Osteocyte (in vitro differentiated cells): ENCODE data around the gene NTRK2. TPM values are rescaled to one million over a fixed set of nuclear protein-coding genes. Genes with fewer than 3 reads are reported as not detected.

Experiments used
- DNase-seq: peaks from one replicate; pipeline ENCODE4 v3.0.0; 2021; ENCODE audit warnings: mixed read lengths; ENCODE audit not compliant: unreplicated experiment; ENCODE audit errors: extremely low spot score
- H3K27ac Mint-ChIP-seq: one replicate; pipeline ENCODE4 v1.8.0; 2021; ENCODE audit warnings: mild to moderate bottlenecking, mixed read lengths; ENCODE audit not compliant: unreplicated experiment
- H3K27me3 Mint-ChIP-seq: one replicate; pipeline ENCODE4 v1.8.0; 2021; ENCODE audit warnings: mixed read lengths; ENCODE audit not compliant: unreplicated experiment
- H3K36me3 Mint-ChIP-seq: one replicate; pipeline ENCODE4 v1.8.0; 2021; ENCODE audit warnings: mixed read lengths; ENCODE audit not compliant: unreplicated experiment
- H3K4me1 Mint-ChIP-seq: one replicate; pipeline ENCODE4 v1.8.0; 2021; ENCODE audit warnings: mixed read lengths; ENCODE audit not compliant: unreplicated experiment
- H3K4me3 Mint-ChIP-seq: one replicate; pipeline ENCODE4 v1.8.0; 2021; ENCODE audit warnings: mild to moderate bottlenecking, moderate library complexity, mixed read lengths; ENCODE audit not compliant: unreplicated experiment
- H3K9me3 Mint-ChIP-seq: one replicate; pipeline ENCODE4 v1.8.0; 2021; ENCODE audit warnings: mixed read lengths; ENCODE audit not compliant: unreplicated experiment
- CTCF ChIP-seq: fragments of 200-600 bp; sonication (generic); IDR thresholded peaks from 2 replicates; pipeline ENCODE4 v1.5.0; 2021; ENCODE audit warnings: antibody characterized with exemption, mild to moderate bottlenecking, moderate library complexity
- total RNA-seq: library from RNA; stranded (reverse); gene quantifications from 2 replicates; pipeline ENCODE4 v1.2.1, GENCODE V29; 2021

NTRK2 gene
- total RNA-seq, 1 donor from 2014 or later, result 29.4 TPM

- Mint-ChIP-seq H3K4me3 (no peak overlapping the region), H3K27ac (no peak overlapping the region), H3K27me3 (no peaks in the 10 kb centered on the region), H3K4me1 (peaks cover 31% of the 10 kb centered on the region), H3K9me3 (peaks cover 5% of the 10 kb centered on the region), H3K36me3 (no peaks in the 10 kb centered on the region)
- DNase-seq, result no peak
- TF ChIP-seq CTCF, result no peak
These were observed 283.8 kb downstream of the NTRK2 start for GRCh38 chr9:84953252-84953773.

GRCh38 chr9:84953797-84954705, 284.5 kb downstream of the NTRK2 start:
- H3K9me3 Mint-ChIP-seq, result peaks cover 5% of the 10 kb centered on the region
- H3K4me3 Mint-ChIP-seq, result no peak overlapping the region
- H3K27ac Mint-ChIP-seq, result no peak overlapping the region
- peak; percentile 93 for DNase-seq
- no peaks in the 10 kb centered on the region for H3K36me3 Mint-ChIP-seq
- H3K27me3 Mint-ChIP-seq, result no peaks in the 10 kb centered on the region
- peak; percentile 97 for TF ChIP-seq CTCF
- H3K4me1 Mint-ChIP-seq, result peaks cover 31% of the 10 kb centered on the region

- peaks cover 31% of the 10 kb centered on the region for H3K4me1 Mint-ChIP-seq
- DNase-seq, result no peak
- no peak for TF ChIP-seq CTCF
- no peaks in the 10 kb centered on the region for H3K27me3 Mint-ChIP-seq
- no peaks in the 10 kb centered on the region for H3K36me3 Mint-ChIP-seq
- H3K4me3 Mint-ChIP-seq, result no peak overlapping the region
- H3K9me3 Mint-ChIP-seq, result peaks cover 5% of the 10 kb centered on the region
- H3K27ac Mint-ChIP-seq, result no peak overlapping the region
These were observed 285.6 kb downstream of the NTRK2 start for GRCh38 chr9:84955155-84955554.

- no peak for DNase-seq
- no peaks in the 10 kb centered on the region for H3K27me3 Mint-ChIP-seq
- H3K9me3 Mint-ChIP-seq, result peaks cover 5% of the 10 kb centered on the region
- H3K27ac Mint-ChIP-seq, result no peak overlapping the region
- no peak for TF ChIP-seq CTCF
- no peak overlapping the region for H3K4me3 Mint-ChIP-seq
- H3K36me3 Mint-ChIP-seq, result no peaks in the 10 kb centered on the region
- peaks cover 31% of the 10 kb centered on the region for H3K4me1 Mint-ChIP-seq
These were observed 286.4 kb downstream of the NTRK2 start for GRCh38 chr9:84955971-84956370.

GRCh38 chr9:84959339-84959738, 289.8 kb downstream of the NTRK2 start:
- H3K9me3 Mint-ChIP-seq, result peaks cover 5% of the 10 kb centered on the region
- TF ChIP-seq CTCF, result no peak
- no peak overlapping the region for H3K27ac Mint-ChIP-seq
- H3K4me1 Mint-ChIP-seq, result peaks cover 16% of the 10 kb centered on the region
- H3K4me3 Mint-ChIP-seq, result no peak overlapping the region
- no peaks in the 10 kb centered on the region for H3K36me3 Mint-ChIP-seq
- no peaks in the 10 kb centered on the region for H3K27me3 Mint-ChIP-seq
- no peak for DNase-seq
